Cardiac fibroblast (primary cell): Measurements from ENCODE around the gene LAIR1.
"Not testable (repeated sequence)": the region's sequence is repeated elsewhere in the genome, so short reads cannot be mapped to it uniquely, and the experiment has no call there.

Source experiments
- DNase-seq, 2 donors: peaks; one replicate each; pipeline versions ENCODE4 v3.0.0 to v3.0.0-alpha.2; 2010; ENCODE audit warnings: low read depth in 2 of 2
- H3K4me3 ChIP-seq, 2 donors: replicated peaks in 1 of 2; 1 replicate in 1 of 2; 2 replicates in 1 of 2; pipeline ENCODE4 v1.5.1; 2011; ENCODE audit warnings: low read depth in 2 of 2, low read length in 2 of 2, mild to moderate bottlenecking in 2 of 2, moderate library complexity in 1 of 2
- CTCF ChIP-seq: IDR thresholded peaks from one replicate; pipeline ENCODE4 v1.5.1; 2011; ENCODE audit warnings: low read depth, mild to moderate bottlenecking, low read length, inconsistent platforms

Gene LAIR1

GRCh38 chr19:54332149-54332548, 32.6 kb downstream of the LAIR1 start:
- H3K4me3 ChIP-seq: no peak overlapping the region
- DNase-seq: no peak
- TF ChIP-seq CTCF: no peak

GRCh38 chr19:54331626-54332025, 33.1 kb downstream of the LAIR1 start:
- H3K4me3 ChIP-seq: no peak overlapping the region
- TF ChIP-seq CTCF: no peak
- no peak for DNase-seq

GRCh38 chr19:54329476-54330165, 35.1 kb downstream of the LAIR1 start:
- DNase-seq: no peak
- H3K4me3 ChIP-seq: no peak overlapping the region
- no peak for TF ChIP-seq CTCF

- DNase-seq, H3K4me3 ChIP-seq: not testable (repeated sequence)
These were observed 36.0 kb downstream of the LAIR1 start for GRCh38 chr19:54328781-54329180.

- TF ChIP-seq CTCF: no peak
These were observed 39.1 kb downstream of the LAIR1 start for GRCh38 chr19:54325631-54326030.

GRCh38 chr19:54325194-54325621, 39.5 kb downstream of the LAIR1 start:
- DNase-seq: peak; percentile 48 to 59
- TF ChIP-seq CTCF: peak; percentile 90
- H3K4me3 ChIP-seq: no peak overlapping the region

More at GRCh38 chr19:54325631-54326030, 39.1 kb downstream of the LAIR1 start:
- no peak for DNase-seq
- H3K4me3 ChIP-seq: no peak overlapping the region

- no peak for TF ChIP-seq CTCF
- no peak overlapping the region for H3K4me3 ChIP-seq
- DNase-seq: no peak
These were observed 40.7 kb downstream of the LAIR1 start for GRCh38 chr19:54324071-54324470.

- H3K4me3 ChIP-seq, DNase-seq: not testable (repeated sequence)
These were observed 41.8 kb downstream of the LAIR1 start for GRCh38 chr19:54322934-54323333.

GRCh38 chr19:54322295-54322694, 42.4 kb downstream of the LAIR1 start:
- not testable (repeated sequence) for H3K4me3 ChIP-seq, DNase-seq
